GM12878 (cell line): ENCODE data around the gene STRBP. TPM values are rescaled to one million over a fixed set of nuclear protein-coding genes. Genes with fewer than 3 reads are reported as not detected.

Source experiments
- ATAC-seq: fragments of 200-7000 bp; cut with Tn5 transposase; 3 replicates; pipeline ENCODE4 v1.9.1; 2020; ENCODE audit warnings: mild to moderate bottlenecking, moderate library complexity
- BruUV-seq: library from RNA; stranded (reverse); fragments of 400-500 nt; replicated peaks from 2 replicates; lab custom pipeline; 2021; lab: Mats Ljungman, UMichigan
- CTCF ChIA-PET: fragments of 300-600 bp; sonication (Branson Sonifier 250); formaldehyde crosslinking; extraction: SDS; loops from one replicate; lab custom pipeline; 2021; ENCODE audit warnings: inconsistent platforms; lab: Yijun Ruan, JAX
- POLR2A ChIA-PET: fragments of 350-600 bp; formaldehyde crosslinking; extraction: SDS; loops from one replicate; lab custom pipeline; 2021; ENCODE audit warnings: inconsistent platforms; lab: Charles Lee
- RAD21 ChIA-PET: fragments of 300-600 bp; sonication (Branson Sonifier 250); formaldehyde crosslinking; loops from one replicate; lab custom pipeline; 2023; ENCODE audit warnings: antibody characterized with exemption; ENCODE audit not compliant: unreplicated experiment; lab: Charles Lee
- SMC1A ChIA-PET: fragments of 300-600 bp; sonication (Branson Sonifier 250); formaldehyde crosslinking; loops from one replicate; lab custom pipeline; 2023; ENCODE audit not compliant: unreplicated experiment, uncharacterized antibody; lab: Charles Lee
- DNase-seq: peaks from one replicate; pipeline ENCODE4 v3.0.0-alpha.2; 2011; ENCODE audit warnings: low read depth, low spot score
- FAIRE-seq: peaks from 3 replicates; lab custom pipeline; 2011; peaks lifted over from hg19 to GRCh38; lab: Jason Lieb, UNC
- H2AFZ ChIP-seq: 2 replicates; pipeline ENCODE4 v1.6.0; 2011; ENCODE audit warnings: low read depth, low read length, control low read depth; ENCODE audit not compliant: control insufficient read depth
- H3K27ac ChIP-seq: 2 replicates; pipeline ENCODE4 v1.5.1; 2011; ENCODE audit warnings: control low read depth; ENCODE audit not compliant: control insufficient read depth, insufficient read depth
- H3K27me3 ChIP-seq, 2 experiments: replicated peaks in 1 of 2; 2 replicates each; pipeline versions ENCODE4 v1.6.0 to v1.6.1; 2011; ENCODE audit warnings: low read length in 1 of 2; ENCODE audit not compliant: control insufficient read depth in 2 of 2, insufficient read depth in 2 of 2
- H3K36me3 ChIP-seq, 2 experiments: 2 replicates each; pipeline ENCODE4 v1.5.1; 2011; ENCODE audit warnings: low read length in 1 of 2; ENCODE audit not compliant: control insufficient read depth in 2 of 2, insufficient read depth in 2 of 2
- H3K4me1 ChIP-seq: 2 replicates; pipeline ENCODE4 v1.6.1; 2011; ENCODE audit warnings: mild to moderate bottlenecking, low read length, moderate library complexity, mixed read lengths; ENCODE audit not compliant: control insufficient read depth, insufficient read depth
- H3K4me2 ChIP-seq: 2 replicates; pipeline ENCODE4 v1.6.0; 2011; ENCODE audit warnings: control low read depth; ENCODE audit not compliant: control insufficient read depth, insufficient read depth
- H3K4me3 ChIP-seq: fragments of 200-600 bp; sonication (generic); 2 replicates; pipeline ENCODE4 v1.5.1; 2016
- H3K79me2 ChIP-seq: 2 replicates; pipeline ENCODE4 v1.6.0; 2011; ENCODE audit warnings: low read length; ENCODE audit not compliant: control insufficient read depth, insufficient read depth
- H3K9ac ChIP-seq: 2 replicates; pipeline ENCODE4 v1.8.0; 2011; ENCODE audit warnings: low read length, control low read depth, mixed read lengths; ENCODE audit not compliant: control insufficient read depth, insufficient read depth
- H3K9me3 ChIP-seq: replicated peaks from 3 replicates; pipeline ENCODE4 v1.5.1; 2011; ENCODE audit warnings: mild to moderate bottlenecking, low read length; ENCODE audit not compliant: control insufficient read depth, insufficient read depth
- H4K20me1 ChIP-seq: 2 replicates; pipeline ENCODE4 v1.6.0; 2011; ENCODE audit not compliant: control insufficient read depth, insufficient read depth
- ASH2L ChIP-seq: fragments of 300-600, 200-600 bp; sonication (generic); IDR thresholded peaks from 2 replicates; pipeline ENCODE4 v1.6.1; 2017; ENCODE audit warnings: low read depth, mild to moderate bottlenecking, borderline replicate concordance
- ATF3 ChIP-seq: IDR thresholded peaks from 2 replicates; pipeline ENCODE4 v1.6.1; 2011; ENCODE audit warnings: low read depth, mild to moderate bottlenecking, low read length, moderate library complexity, borderline replicate concordance; ENCODE audit errors: extremely low read depth
- CHD1 ChIP-seq: IDR thresholded peaks from 2 replicates; pipeline ENCODE4 v1.6.1; 2012; ENCODE audit warnings: low read depth, low read length, improper control_type of control experiment
- CHD2 ChIP-seq: IDR thresholded peaks from 2 replicates; pipeline ENCODE4 v1.6.1; 2011; ENCODE audit warnings: low read depth, low read length, improper control_type of control experiment, borderline replicate concordance
- DPF2 ChIP-seq: fragments of 450-650 bp; IDR thresholded peaks from 2 replicates; pipeline ENCODE4 v1.6.1; 2017; ENCODE audit warnings: mild to moderate bottlenecking
- FOS ChIP-seq: IDR thresholded peaks from 3 replicates; pipeline ENCODE4 v1.6.1; 2011; ENCODE audit warnings: borderline replicate concordance; ENCODE audit not compliant: insufficient read length; ENCODE audit errors: extremely low read depth
- HCFC1 ChIP-seq: fragments of 150-350 bp; IDR thresholded peaks from 2 replicates; pipeline ENCODE4 v1.6.1; 2014; ENCODE audit warnings: low read length
- HSF1 ChIP-seq: fragments of 150-350 bp; IDR thresholded peaks from 2 replicates; pipeline ENCODE4 v1.6.1; 2014; ENCODE audit warnings: mild to moderate bottlenecking, low read depth, low read length
- KDM1A ChIP-seq: fragments of 200-600 bp; sonication (generic); IDR thresholded peaks from 2 replicates; pipeline ENCODE4 v1.6.1; 2016; ENCODE audit warnings: borderline replicate concordance
- PAX8 ChIP-seq: fragments of 450-650 bp; IDR thresholded peaks from 2 replicates; pipeline ENCODE4 v1.6.1; 2017; ENCODE audit warnings: mild to moderate bottlenecking, moderate library complexity
- SIX5 ChIP-seq: IDR thresholded peaks from 2 replicates; pipeline ENCODE4 v1.6.1; 2011; ENCODE audit warnings: mild to moderate bottlenecking, low read depth, low read length, moderate library complexity; ENCODE audit not compliant: severe bottlenecking
- WRNIP1 ChIP-seq: IDR thresholded peaks from 2 replicates; pipeline ENCODE4 v1.6.1; 2011; ENCODE audit warnings: low read depth, low read length, improper control_type of control experiment, borderline replicate concordance
- ZNF24 ChIP-seq: fragments of 450-650 bp; IDR thresholded peaks from 2 replicates; pipeline ENCODE4 v1.6.1; 2017; ENCODE audit warnings: antibody characterized with exemption, mild to moderate bottlenecking
- in situ Hi-C: fragments of 300-500 bp; cut with MboI; formaldehyde crosslinking; loops from 9 replicates; pipeline ENCODE4 v1.14.3; 2018; ENCODE audit warnings: mixed read lengths
- intact Hi-C: fragments of 100-400 bp; cut with micrococcal nuclease; formaldehyde crosslinking; loops from one replicate; pipeline ENCODE4 v1.14.2; 2022; ENCODE audit not compliant: unreplicated experiment
- polyA plus RNA-seq, 11 experiments: library from polyadenylated mRNA; depleted of rRNA in 4 of 11; unstranded in 6 of 11; stranded (reverse) in 5 of 11; fragments of >200 nt; fragmentation: Nextera tagmentation in 4 of 11; fragmentation: Illumina TruSeq in 1 of 11; extraction: Ambion mirVana in 4 of 11; extraction: Trizol in 1 of 11; gene quantifications; 1 replicate in 1 of 11; 2 replicates in 10 of 11; pipeline versions ENCODE4 v1.2.1 to v1.2.3, GENCODE V29; 2011 to 2016; ENCODE audit warnings: inconsistent platforms in 2 of 11, missing spikeins in 2 of 11, low read depth in 1 of 11
- total RNA-seq, 4 experiments: library from RNA; depleted of rRNA in 3 of 4; stranded (reverse); fragments of >200 nt in 3 of 4; fragmentation: Illumina TruSeq in 1 of 4; extraction: Trizol in 1 of 4; gene quantifications; 2 replicates each; pipeline versions ENCODE4 v1.2.1 to v1.2.3, GENCODE V29; 2013 to 2021
- TF ChIP-seq, protein P1 (sequence below): fragments of 450-650 bp; IDR thresholded peaks from 2 replicates; pipeline ENCODE4 v1.6.1; 2016; ENCODE audit warnings: mild to moderate bottlenecking, moderate library complexity, borderline replicate concordance
- TF ChIP-seq, protein P2 (sequence below): IDR thresholded peaks from 2 replicates; pipeline ENCODE4 v1.6.1; 2012; ENCODE audit warnings: low read depth, low read length, improper control_type of control experiment
- TF ChIP-seq, protein P3 (sequence below): IDR thresholded peaks from 2 replicates; pipeline ENCODE4 v1.6.1; 2011; ENCODE audit warnings: low read depth, low read length, improper control_type of control experiment, borderline replicate concordance

STRBP gene
- total and polyA plus RNA-seq, 10 of the 15 experiments (the other 5 are each of a cell fraction or from before 2014, with no cell fraction given), result 31.0 to 96.8 (median 71.4) TPM

- no peaks in the 10 kb centered on the region for H3K79me2 ChIP-seq
- ChIA-PET RAD21 (interaction anchor here (0.6 kb wide), 1 partner anchor 81 kb away, joined by 4 read pairs; no protein-coding TSS in a partner anchor), CTCF (interaction anchor here (0.9 kb wide), 1 partner anchor 94 kb away, joined by 3 read pairs; no protein-coding TSS in a partner anchor), SMC1A (interaction anchor here (1.1 to 1.3 kb wide), 2 partner anchors 18 to 39 kb away, joined by 3 read pairs; no protein-coding TSS in a partner anchor), POLR2A (no interaction called here)
- H3K27ac ChIP-seq, result no peak overlapping the region
- FAIRE-seq (no peak), ATAC-seq (no peak), DNase-seq (no peak)
- in situ Hi-C loops (no loop called here), intact Hi-C loops (no loop called here)
- H3K4me3 ChIP-seq, result no peak overlapping the region
- H3K9me3 ChIP-seq, result no peaks in the 10 kb centered on the region
- H3K9ac ChIP-seq, result no peak overlapping the region
- TF ChIP-seq SIX5 (no peak), FOS (no peak), HCFC1 (no peak), ZNF24 (no peak), DPF2 (no peak), CHD2 (no peak), WRNIP1 (no peak), ATF3 (no peak), HSF1 (no peak), KDM1A (no peak), PAX8 (no peak), ASH2L (no peak), CHD1 (no peak)
- TF ChIP-seq, protein P1, sequence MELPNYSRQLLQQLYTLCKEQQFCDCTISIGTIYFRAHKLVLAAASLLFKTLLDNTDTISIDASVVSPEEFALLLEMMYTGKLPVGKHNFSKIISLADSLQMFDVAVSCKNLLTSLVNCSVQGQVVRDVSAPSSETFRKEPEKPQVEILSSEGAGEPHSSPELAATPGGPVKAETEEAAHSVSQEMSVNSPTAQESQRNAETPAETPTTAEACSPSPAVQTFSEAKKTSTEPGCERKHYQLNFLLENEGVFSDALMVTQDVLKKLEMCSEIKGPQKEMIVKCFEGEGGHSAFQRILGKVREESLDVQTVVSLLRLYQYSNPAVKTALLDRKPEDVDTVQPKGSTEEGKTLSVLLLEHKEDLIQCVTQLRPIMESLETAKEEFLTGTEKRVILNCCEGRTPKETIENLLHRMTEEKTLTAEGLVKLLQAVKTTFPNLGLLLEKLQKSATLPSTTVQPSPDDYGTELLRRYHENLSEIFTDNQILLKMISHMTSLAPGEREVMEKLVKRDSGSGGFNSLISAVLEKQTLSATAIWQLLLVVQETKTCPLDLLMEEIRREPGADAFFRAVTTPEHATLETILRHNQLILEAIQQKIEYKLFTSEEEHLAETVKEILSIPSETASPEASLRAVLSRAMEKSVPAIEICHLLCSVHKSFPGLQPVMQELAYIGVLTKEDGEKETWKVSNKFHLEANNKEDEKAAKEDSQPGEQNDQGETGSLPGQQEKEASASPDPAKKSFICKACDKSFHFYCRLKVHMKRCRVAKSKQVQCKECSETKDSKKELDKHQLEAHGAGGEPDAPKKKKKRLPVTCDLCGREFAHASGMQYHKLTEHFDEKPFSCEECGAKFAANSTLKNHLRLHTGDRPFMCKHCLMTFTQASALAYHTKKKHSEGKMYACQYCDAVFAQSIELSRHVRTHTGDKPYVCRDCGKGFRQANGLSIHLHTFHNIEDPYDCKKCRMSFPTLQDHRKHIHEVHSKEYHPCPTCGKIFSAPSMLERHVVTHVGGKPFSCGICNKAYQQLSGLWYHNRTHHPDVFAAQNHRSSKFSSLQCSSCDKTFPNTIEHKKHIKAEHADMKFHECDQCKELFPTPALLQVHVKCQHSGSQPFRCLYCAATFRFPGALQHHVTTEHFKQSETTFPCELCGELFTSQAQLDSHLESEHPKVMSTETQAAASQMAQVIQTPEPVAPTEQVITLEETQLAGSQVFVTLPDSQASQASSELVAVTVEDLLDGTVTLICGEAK, result no peak
- TF ChIP-seq, protein P2, sequence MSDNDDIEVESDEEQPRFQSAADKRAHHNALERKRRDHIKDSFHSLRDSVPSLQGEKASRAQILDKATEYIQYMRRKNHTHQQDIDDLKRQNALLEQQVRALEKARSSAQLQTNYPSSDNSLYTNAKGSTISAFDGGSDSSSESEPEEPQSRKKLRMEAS, result no peak
- TF ChIP-seq, protein P3, sequence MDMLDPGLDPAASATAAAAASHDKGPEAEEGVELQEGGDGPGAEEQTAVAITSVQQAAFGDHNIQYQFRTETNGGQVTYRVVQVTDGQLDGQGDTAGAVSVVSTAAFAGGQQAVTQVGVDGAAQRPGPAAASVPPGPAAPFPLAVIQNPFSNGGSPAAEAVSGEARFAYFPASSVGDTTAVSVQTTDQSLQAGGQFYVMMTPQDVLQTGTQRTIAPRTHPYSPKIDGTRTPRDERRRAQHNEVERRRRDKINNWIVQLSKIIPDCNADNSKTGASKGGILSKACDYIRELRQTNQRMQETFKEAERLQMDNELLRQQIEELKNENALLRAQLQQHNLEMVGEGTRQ, result no peak
- peaks cover 9 to 43% of the 10 kb centered on the region in 2 experiments for H3K36me3 ChIP-seq
- BruUV-seq, result no TSS peak
- no peaks in the 10 kb centered on the region for H3K4me1 ChIP-seq
- no peaks in the 10 kb centered on the region for H3K27me3 ChIP-seq
- no peaks in the 10 kb centered on the region for H4K20me1 ChIP-seq
- H2AFZ ChIP-seq, result no peak overlapping the region
- H3K4me2 ChIP-seq, result no peak overlapping the region
These were observed 136.4 kb downstream of the STRBP start for GRCh38 chr9:123131993-123132392.
